Right ventricle myocardium superior (tissue), 1 donor: ENCODE results near the gene RNU2-63P. TPM values are rescaled to one million over a fixed set of nuclear protein-coding genes. Genes with fewer than 3 reads are reported as not detected.
A peak's percentile ranks its signal among the peaks of the same experiment; 100 is the strongest.
"Not testable (repeated sequence)": the region's sequence is repeated elsewhere in the genome, so short reads cannot be mapped to it uniquely, and the experiment has no call there.

ENCODE experiments used
- ATAC-seq: fragments of 200-7000 bp; cut with Tn5 transposase; one replicate; pipeline ENCODE4 v1.9.1; 2020; ENCODE audit warnings: mild to moderate bottlenecking; ENCODE audit not compliant: poor library complexity
- DNase-seq: peaks from one replicate; pipeline ENCODE4 v3.0.0-alpha.2; 2020
- intact Hi-C: fragments of 100-400 bp; cut with DNase I; formaldehyde crosslinking; loops from one replicate; pipeline ENCODE4 v1.11.2; 2022
- long read RNA-seq: library from polyadenylated mRNA; unstranded; transcript quantifications from one replicate; pipeline ENCODE4 v2.0.0, GENCODE V29; 2021
- total RNA-seq: library from RNA; stranded (reverse); fragmentation: NEBNext Ultra II Directional; extraction: Animal tissue kit (Norgen Biotek cat#: 25700); gene quantifications from one replicate; pipeline ENCODE4 v1.2.1, GENCODE V29; 2021
- donor health status: DM: no; HTN: yes; CAD: no; lungs with severe emphysema.

RNU2-63P gene
- not detected for total RNA-seq
- long read RNA-seq = 0 reads

DNA sequence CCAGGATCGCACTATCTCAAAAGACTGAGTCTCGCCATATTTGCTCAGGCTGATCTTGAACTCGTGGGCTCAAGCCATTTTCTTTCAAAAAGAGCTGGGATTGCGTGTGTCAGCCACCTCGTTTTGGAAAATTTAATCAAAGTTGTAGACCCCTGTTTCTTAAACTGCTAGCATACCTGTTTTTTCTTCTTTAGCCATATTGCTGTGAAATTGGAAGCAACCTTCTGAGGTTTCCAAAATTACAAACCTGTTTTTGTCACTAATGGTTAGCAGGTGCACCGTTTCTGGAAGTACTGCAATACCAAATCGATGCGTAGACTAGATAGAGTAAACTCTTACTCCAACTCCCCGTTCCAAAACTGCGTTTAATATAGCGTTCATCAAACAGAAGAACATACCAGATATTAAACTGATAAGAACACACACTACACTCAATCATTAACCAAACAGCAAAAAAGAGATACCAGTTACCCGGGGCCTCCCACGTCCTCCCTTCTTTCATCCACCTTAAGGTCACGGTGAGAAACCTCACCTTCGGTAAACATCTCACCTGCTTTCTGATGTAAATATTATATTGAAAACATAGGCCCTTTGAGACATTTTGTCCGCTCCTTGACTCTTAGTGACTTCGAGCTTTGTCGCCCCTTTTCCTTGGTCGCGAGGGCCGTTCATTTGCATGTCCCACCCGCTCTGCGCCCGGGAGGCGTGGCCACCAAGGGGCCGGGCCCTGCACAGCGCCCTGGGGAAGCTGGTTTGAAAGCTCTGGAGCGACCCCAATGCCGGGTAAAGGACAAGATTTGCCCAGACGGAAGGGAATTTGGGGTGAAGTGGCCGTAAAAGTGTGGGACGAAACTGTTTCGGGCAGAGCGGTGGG, at the start of gene RNU2-63P:
TSS of gene RNU2-63P (minus strand) at position 462 of the 874 bp plus-strand sequence.
- intact Hi-C loops = no loop called here
- ATAC-seq = peak; percentile 97

DNA sequence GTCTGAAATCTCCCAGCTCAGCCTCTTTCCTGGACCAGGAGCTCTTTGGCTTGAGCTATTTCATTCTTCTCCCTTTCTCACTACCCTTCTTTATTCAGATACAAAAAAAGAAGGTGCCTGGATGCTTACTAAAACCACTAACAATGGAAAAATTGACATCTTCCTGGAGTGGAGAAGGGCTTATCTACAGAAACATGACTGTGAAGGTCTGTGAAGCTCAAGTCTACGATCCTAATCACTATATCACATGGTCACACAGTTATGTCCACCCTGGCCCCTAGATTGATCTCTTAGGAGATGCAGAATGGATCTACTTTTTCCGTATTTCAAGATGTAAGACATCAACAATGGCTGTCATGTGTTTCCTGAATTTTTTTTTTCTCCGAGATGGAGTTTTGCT, 44.9 kb upstream of the RNU2-63P start:
- intact Hi-C loops = loop anchor here (2.0 kb wide), 1 partner anchor 100 kb away; no protein-coding TSS in a partner anchor
- ATAC-seq (no peak), DNase-seq (no peak)

More for the DNA sequence above, at the start of gene RNU2-63P:
- peak; percentile 74 for DNase-seq

DNA sequence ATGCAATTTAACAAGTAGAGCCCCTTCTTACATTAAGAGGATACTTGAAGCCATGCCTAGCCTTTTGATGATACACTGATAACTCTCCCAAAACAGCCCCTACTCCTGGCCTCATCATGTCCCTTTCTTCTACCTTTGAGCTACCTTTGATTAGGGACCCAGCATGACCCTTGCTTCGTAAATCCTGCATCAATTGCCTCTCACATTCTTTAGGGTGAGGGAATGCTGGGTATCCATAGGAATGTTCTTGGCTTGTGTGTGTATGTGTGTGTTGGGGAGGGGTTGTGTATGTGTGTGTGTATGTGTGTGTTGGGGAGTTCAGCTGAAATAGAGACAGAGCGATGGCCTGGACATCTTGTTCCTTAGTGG, 44.5 kb upstream of the RNU2-63P start:
- ATAC-seq (no peak), DNase-seq (no peak)
- intact Hi-C loops = loop anchor here (2.0 kb wide), 1 partner anchor 100 kb away; no protein-coding TSS in a partner anchor

DNA sequence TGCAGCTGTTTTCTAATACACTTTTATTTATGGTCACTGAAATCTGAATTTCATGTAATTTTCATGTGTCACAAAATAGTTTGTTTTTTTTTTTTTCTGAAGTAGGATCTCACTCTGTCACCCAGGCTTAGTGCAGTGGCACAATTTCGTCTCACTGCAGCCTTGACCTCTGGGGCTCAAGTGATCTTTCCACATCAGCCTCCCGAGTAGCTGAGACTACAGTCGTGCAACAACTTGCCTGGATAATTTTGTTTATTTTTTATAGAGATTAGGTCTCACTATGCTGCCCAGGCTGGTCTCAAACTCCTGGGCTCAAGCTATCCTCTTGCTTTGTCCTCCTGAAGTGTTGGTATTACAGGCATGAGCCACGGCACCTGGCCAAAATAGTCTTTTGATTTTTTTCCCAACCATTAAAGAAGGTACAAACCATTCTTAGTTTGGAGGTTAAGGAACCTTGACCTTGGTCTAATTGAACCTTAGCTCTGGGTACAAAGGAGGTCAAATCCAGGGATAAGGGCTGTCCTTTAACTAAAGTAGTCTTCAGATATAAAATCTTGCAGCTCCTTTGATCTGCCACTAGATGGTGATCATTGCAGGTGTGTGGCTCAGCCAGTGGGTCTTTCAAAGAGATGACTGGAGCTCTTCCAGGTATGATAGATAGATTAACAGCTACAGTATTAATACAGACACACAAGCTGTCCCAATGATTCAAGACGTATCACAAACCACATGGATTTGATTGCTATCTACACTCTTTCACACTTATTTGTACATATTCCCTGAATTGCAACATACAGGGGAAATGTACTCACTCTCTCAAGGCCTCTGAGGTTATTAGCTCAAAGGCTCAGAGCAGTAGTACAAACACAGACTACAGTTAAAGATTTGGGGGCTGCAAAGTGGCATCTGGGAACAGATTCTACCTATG, 43.9 kb upstream of the RNU2-63P start:
- ATAC-seq (peak; percentile 47), DNase-seq (no peak)
- intact Hi-C loops = loop anchor here (2.0 kb wide), 1 partner anchor 101 kb away; no protein-coding TSS in a partner anchor

DNA sequence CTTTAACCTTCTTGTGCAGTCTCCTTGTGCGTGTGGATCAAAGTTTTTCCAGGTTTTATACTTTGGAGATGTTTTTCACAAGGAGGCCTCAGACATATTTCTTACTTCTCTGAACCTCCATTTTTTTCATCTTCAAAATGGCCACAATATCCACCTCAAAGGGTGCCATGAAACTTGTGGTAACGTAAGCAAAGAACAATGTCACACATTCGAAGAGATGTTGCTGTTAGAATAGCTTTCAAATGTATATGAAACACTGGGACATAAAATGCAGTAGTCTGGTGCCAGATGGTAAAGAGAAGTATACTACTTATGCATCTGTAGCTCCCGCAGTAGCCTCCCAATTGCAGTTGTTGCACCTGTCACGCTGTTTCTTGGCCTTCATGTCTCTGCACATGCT, 41.8 kb upstream of the RNU2-63P start:
- DNase-seq (no peak), ATAC-seq (no peak)
- intact Hi-C loops = no loop called here

DNA sequence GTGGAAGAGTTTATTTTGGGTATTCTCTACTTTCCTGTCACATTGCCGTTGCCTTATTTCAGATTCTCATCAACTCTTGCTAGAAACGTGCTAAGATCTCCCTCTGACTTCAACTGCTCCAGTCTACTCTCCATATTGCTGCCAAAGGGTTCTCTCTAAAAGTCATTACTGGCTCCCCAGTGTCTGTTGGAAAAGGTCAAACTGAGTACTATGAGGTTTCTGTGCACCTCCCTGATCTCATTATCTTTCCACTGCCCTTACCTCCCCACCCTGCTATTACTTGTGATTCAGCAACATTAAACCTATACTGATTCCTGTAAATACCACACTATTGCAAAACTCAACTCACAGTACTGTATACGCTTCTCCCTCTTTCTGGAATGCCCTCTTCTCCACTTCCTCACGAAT, 41.1 kb upstream of the RNU2-63P start:
- ATAC-seq (no peak), DNase-seq (no peak)
- intact Hi-C loops = no loop called here

GRCh38 chr2:88055371-88056128, 39.2 kb upstream of the RNU2-63P start, which contains the start of gene KRCC1:
Gene KRCC1, minus strand, starts transcription at chr2:88055783. Its CDS starts 27,220 bp downstream, at chr2:88028563.
- ATAC-seq = peak; percentile 98
- intact Hi-C loops = no loop called here
- peak; percentile 98 for DNase-seq

DNA sequence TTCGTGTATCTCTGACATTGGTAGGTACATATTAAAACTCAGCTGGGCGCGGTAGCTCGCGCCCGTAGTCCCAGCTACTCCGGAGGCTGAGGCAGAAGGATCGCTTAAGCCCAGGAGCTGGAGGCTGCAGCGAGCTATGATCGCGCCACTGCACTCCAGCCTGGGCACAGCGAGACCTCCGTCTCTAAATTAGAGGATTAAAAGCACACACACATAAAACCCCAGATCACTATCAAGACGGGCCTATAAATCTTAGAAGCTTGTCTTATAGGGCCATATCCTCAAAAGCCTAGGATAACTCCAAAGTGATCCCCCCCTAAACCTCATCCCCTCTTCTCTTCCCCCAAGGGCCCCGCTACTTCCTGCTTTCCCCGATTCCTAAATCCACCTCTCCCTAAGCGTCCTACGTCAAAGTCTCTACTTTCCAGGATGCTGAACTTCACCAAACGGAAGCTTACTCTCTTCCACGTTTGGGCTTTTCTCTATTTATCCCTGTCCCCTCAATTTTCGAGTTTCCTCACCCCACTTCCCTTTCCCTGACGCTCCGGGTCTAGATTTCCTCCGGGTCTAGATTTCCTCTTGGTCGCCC, 38.5 kb upstream of the RNU2-63P start:
- no peak for DNase-seq
- intact Hi-C loops = no loop called here
- ATAC-seq = peak; percentile 5

DNA sequence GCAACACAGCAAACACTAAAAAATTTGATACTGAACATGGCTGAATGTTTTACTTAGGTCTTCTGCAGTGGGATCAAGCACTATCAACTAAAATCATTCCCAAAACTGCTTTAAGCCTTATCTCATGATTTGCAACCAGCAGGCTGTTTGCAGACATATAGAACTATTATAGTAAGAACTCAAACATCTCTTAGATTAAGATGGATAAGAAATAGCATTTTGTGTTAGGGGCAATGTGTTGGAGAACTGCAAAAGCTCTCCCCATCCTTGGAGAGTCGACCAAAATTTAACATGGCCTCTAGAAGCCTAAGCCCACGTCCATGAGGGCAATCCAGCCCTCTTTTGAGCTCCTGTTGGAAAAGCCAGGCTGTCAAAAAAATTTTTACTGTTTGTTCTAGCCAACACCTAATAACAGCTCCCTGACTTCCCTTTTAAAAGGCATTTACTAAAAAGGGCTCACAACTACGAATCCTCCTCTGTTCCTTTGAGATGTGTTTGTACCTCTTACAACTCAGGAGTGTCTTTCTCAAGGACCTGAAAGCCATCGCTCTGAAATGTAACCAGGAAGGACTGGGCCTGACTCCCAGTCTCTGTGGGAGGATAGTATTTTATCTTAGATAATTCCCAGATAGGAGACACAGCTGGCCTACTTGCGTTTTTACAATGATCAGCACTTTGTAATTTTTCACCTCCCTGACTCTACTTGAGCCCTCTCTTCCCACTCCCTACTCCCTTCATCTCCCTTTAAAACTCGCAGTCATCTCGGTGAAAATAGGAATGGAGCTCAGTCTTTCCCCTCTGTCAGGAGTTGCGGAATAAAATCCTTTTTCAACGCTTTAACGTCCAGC, 37.8 kb upstream of the RNU2-63P start:
- DNase-seq = no peak
- ATAC-seq = no peak
- intact Hi-C loops = no loop called here

DNA sequence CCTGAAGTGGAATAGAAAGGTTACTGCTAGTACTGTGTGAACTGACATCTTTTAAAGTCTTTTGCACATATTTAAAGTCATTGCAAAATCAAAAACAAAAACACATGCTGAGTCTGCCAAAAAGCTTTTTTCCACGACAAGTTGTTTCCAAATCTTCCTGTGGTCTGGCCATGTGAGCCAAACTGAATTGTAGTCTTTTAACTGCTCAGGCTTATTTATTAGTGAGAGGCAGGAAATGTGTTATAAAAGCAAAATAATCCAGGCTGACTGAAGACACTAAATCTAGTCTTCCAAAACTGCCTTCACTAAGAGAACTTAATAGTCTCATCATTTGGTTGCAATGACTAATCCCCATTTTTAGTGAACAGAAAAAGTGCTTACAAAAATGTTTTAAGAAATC, 36.9 kb upstream of the RNU2-63P start:
- intact Hi-C loops = no loop called here
- DNase-seq = no peak
- ATAC-seq = peak; percentile 2

DNA sequence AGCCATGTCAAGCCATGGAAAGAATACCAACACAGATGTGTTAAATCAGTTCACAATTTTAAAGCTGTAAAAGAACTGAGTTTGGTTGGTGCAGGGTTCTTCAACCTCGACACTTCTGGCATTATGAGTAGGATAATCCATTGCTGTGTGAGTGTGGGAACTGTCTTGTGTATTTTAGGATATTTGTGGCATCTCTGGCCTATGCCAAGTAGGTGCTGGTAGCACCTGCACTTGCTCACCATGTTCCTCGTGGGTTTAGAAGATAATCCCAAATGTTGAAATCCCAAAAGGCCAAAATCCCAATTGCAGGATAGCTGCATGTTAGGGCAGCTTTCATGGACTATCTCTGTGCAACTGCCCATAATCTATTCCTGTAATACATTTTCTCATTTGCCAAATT, 35.4 kb upstream of the RNU2-63P start:
- DNase-seq = no peak
- intact Hi-C loops = no loop called here
- no peak for ATAC-seq

- ATAC-seq (no peak), DNase-seq (no peak)
- intact Hi-C loops = no loop called here
These were observed 33.3 kb upstream of the RNU2-63P start for GRCh38 chr2:88049622-88050021.

DNA sequence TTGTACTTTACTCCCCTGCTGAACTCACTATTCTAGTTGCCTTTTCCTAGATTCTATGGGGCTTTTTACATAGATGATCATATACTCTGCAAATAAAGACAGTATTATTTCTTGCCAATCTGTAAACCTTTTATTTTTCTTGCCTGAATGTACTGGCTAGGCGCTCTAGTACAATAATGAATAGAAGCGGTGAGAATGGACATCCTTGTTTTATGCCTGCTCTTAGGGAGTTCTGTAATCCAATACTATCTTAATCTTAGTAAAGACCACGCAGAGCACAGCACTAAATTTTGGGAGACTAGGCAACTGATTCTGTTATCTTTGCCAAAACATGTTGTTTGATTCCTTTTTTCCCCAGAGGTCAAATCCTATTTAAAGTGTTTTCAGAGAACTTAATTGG, 32.2 kb upstream of the RNU2-63P start:
- DNase-seq (no peak), ATAC-seq (no peak)
- intact Hi-C loops = no loop called here

DNA sequence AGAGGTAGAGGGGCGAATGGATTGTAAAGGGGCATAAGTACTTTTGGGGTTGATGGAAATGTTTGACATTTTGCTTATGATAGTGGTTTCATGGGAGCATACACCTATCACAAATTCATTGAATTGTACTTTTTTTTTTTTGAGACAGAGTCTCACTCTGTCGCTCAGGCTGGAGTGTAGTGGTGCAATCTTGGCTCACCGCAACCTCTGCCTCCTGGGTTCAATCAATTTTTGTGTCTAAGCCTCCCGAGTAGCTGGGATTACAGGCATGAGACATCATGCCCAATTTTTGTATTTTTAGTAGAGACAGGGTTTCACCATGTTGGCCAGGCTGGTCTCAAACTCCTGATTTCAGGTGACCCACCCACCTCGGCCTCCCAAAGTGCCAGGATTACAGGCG, 29.2 kb upstream of the RNU2-63P start:
- intact Hi-C loops, ATAC-seq, DNase-seq: not testable (repeated sequence)

- ATAC-seq = no peak
- intact Hi-C loops = no loop called here
- no peak for DNase-seq
These were observed 26.1 kb upstream of the RNU2-63P start for GRCh38 chr2:88042476-88042875.

DNA sequence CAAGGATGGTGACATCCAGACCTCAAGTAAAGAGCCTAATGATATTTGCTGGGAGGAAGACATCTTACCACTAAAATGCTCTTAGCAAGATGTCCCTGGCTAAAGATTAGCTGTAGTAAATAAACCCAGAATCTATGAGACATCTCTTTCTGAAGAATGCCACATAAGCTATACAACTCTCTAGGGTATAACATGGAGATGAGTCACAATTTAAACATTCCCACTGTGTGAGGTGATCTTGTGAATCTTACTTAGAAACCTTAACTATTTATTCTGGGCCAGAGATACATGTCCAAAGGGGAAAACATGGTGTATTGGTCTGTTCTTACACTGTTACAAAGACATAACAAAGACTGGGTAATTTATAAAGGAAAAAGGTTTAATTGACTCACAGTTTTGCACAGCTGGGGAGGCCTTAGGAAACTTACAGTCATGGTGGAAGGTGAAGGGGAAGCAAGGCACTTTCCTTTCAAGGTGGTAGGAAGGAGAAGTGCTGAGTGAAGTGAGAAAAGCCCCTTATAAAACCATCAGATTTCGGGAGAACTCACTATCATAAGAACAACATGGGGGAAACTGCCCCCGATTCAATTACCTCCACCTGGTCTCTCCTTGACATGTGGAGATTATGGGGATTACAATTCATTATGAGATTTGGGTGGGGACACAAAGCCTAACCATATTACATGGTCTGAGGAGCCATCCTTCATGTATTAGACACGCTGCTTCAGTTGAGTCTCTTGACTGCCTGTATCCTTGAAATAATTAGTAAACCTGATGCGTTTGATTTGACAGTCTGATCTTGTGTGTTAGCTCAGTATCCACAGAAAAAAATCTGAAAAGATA, 22.1 kb upstream of the RNU2-63P start:
- ATAC-seq (no peak), DNase-seq (no peak)
- intact Hi-C loops = no loop called here

GRCh38 chr2:88036606-88037005, 20.3 kb upstream of the RNU2-63P start:
- ATAC-seq (no peak), DNase-seq (no peak)
- intact Hi-C loops = no loop called here
